Type B pancreatic cell (in vitro differentiated cells): ENCODE results near the gene EARS2. TPM values are rescaled to one million over a fixed set of nuclear protein-coding genes. Genes with fewer than 3 reads are reported as not detected.
"Not testable (repeated sequence)": the region's sequence is repeated elsewhere in the genome, so short reads cannot be mapped to it uniquely, and the experiment has no call there.

Experiments used
- DNase-seq: peaks from one replicate; pipeline ENCODE4 v3.0.0; 2021; ENCODE audit warnings: mixed read lengths; ENCODE audit not compliant: unreplicated experiment; ENCODE audit errors: extremely low spot score
- H3K27ac Mint-ChIP-seq: 2 replicates; pipeline ENCODE4 v1.8.0; 2021; ENCODE audit warnings: mild to moderate bottlenecking, mixed read lengths
- H3K27me3 Mint-ChIP-seq: 2 replicates; pipeline ENCODE4 v1.8.0; 2021; ENCODE audit warnings: mixed read lengths
- H3K36me3 Mint-ChIP-seq: 2 replicates; pipeline ENCODE4 v1.8.0; 2021; ENCODE audit warnings: mixed read lengths
- H3K4me1 Mint-ChIP-seq: one replicate; pipeline ENCODE4 v1.8.0; 2021; ENCODE audit warnings: mixed read lengths; ENCODE audit not compliant: unreplicated experiment
- H3K4me3 Mint-ChIP-seq: 2 replicates; pipeline ENCODE4 v1.8.0; 2021; ENCODE audit warnings: mild to moderate bottlenecking, mixed read lengths
- H3K9me3 Mint-ChIP-seq: 2 replicates; pipeline ENCODE4 v1.8.0; 2021; ENCODE audit warnings: mixed read lengths
- CTCF ChIP-seq: fragments of 200-600 bp; sonication (generic); conservative IDR thresholded peaks from 2 replicates; pipeline ENCODE4 v1.5.0; 2021; ENCODE audit warnings: antibody characterized with exemption, mild to moderate bottlenecking
- total RNA-seq: library from RNA; stranded (reverse); gene quantifications from 2 replicates; pipeline ENCODE4 v1.2.1, GENCODE V29; 2021; ENCODE audit warnings: low replicate concordance

Gene EARS2
- total RNA-seq, 1 donor from 2014 or later, result 25.3 TPM

GRCh38 chr16:23594186-23594585 is 37.0 kb upstream of the EARS2 start:
- Mint-ChIP-seq H3K27ac (no peak overlapping the region), H3K4me1 (no peaks in the 10 kb centered on the region), H3K36me3 (peaks cover 17% of the 10 kb centered on the region), H3K4me3 (no peak overlapping the region), H3K27me3 (no peaks in the 10 kb centered on the region), H3K9me3 (no peaks in the 10 kb centered on the region)
- DNase-seq, result no peak
- TF ChIP-seq CTCF, result no peak

- H3K27me3 Mint-ChIP-seq, result no peaks in the 10 kb centered on the region
Measured at GRCh38 chr16:23590181-23590580, 33.0 kb upstream of the EARS2 start.

GRCh38 chr16:23587726-23588125 is 30.6 kb upstream of the EARS2 start:
- Mint-ChIP-seq H3K27ac (no peak overlapping the region), H3K27me3 (no peaks in the 10 kb centered on the region), H3K9me3 (no peaks in the 10 kb centered on the region), H3K4me3 (no peak overlapping the region), H3K36me3 (peaks cover 23% of the 10 kb centered on the region), H3K4me1 (no peaks in the 10 kb centered on the region)
- no peak for TF ChIP-seq CTCF
- no peak for DNase-seq

More at GRCh38 chr16:23590181-23590580, 33.0 kb upstream of the EARS2 start:
- Mint-ChIP-seq H3K9me3 (no peaks in the 10 kb centered on the region), H3K4me1 (no peaks in the 10 kb centered on the region), H3K27ac (no peak overlapping the region), H3K36me3 (peaks cover 18% of the 10 kb centered on the region), H3K4me3 (no peak overlapping the region)
- DNase-seq, result no peak
- no peak for TF ChIP-seq CTCF

- H3K9me3 Mint-ChIP-seq, result no peaks in the 10 kb centered on the region
- H3K27ac Mint-ChIP-seq, result no peak overlapping the region
- no peak overlapping the region for H3K4me3 Mint-ChIP-seq
- no peaks in the 10 kb centered on the region for H3K4me1 Mint-ChIP-seq
- H3K36me3 Mint-ChIP-seq, result peaks cover 13% of the 10 kb centered on the region
- no peak for DNase-seq
- H3K27me3 Mint-ChIP-seq, result no peaks in the 10 kb centered on the region
- TF ChIP-seq CTCF, result no peak
Measured at GRCh38 chr16:23584186-23585076, 27.3 kb upstream of the EARS2 start.

- not testable (repeated sequence) for H3K27ac Mint-ChIP-seq, DNase-seq, H3K9me3 Mint-ChIP-seq, H3K27me3 Mint-ChIP-seq, H3K4me3 Mint-ChIP-seq, H3K4me1 Mint-ChIP-seq
- peaks cover 13% of the 10 kb centered on the region for H3K36me3 Mint-ChIP-seq
Measured at GRCh38 chr16:23583271-23583670, 26.1 kb upstream of the EARS2 start.

- Mint-ChIP-seq H3K9me3 (no peaks in the 10 kb centered on the region), H3K27ac (no peak overlapping the region), H3K27me3 (no peaks in the 10 kb centered on the region), H3K36me3 (peaks cover 13% of the 10 kb centered on the region), H3K4me1 (no peaks in the 10 kb centered on the region), H3K4me3 (no peak overlapping the region)
- no peak for DNase-seq
- no peak for TF ChIP-seq CTCF
Measured at GRCh38 chr16:23581764-23582163, 24.6 kb upstream of the EARS2 start.
